ENCODE measurements around the gene KIAA0825. TPM values are rescaled to one million over a fixed set of nuclear protein-coding genes. Genes with fewer than 3 reads are reported as not detected.

The KIAA0825 gene
- total RNA-seq, 2 experiments from 2014 or later: 0.32 to 0.54 TPM

GRCh38 chr5:94467346-94467953 lies 151.0 kb downstream of the KIAA0825 start:
- Mint-ChIP-seq H3K27me3 (no peaks in the 10 kb centered on the region), H3K36me3 (ENCODE audit: low read depth) (no peaks in the 10 kb centered on the region), H3K4me3 (no peak overlapping the region), H3K9me3 (no peaks in the 10 kb centered on the region), H3K27ac (no peak overlapping the region), H3K4me1 (ENCODE audit: low read depth) (no peaks in the 10 kb centered on the region)
- no peak for DNase-seq
- no peak for TF ChIP-seq CTCF (IDR thresholded peaks at IDR 0.05)
- POLR2A ChIA-PET: no interaction called here
- intact Hi-C loops (cut with micrococcal nuclease): no loop called here
- CTCF ChIA-PET: no interaction called here
- no peak for ATAC-seq

- Mint-ChIP-seq H3K4me1 (ENCODE audit: low read depth) (no peaks in the 10 kb centered on the region), H3K27ac (no peak overlapping the region), H3K4me3 (no peak overlapping the region), H3K9me3 (no peaks in the 10 kb centered on the region), H3K27me3 (no peaks in the 10 kb centered on the region), H3K36me3 (ENCODE audit: low read depth) (no peaks in the 10 kb centered on the region)
- DNase-seq (no peak), ATAC-seq (no peak)
- TF ChIP-seq CTCF (IDR thresholded peaks at IDR 0.05): no peak
- CTCF ChIA-PET: no interaction called here
- POLR2A ChIA-PET: no interaction called here
- intact Hi-C loops (cut with micrococcal nuclease): no loop called here
These were observed 154.7 kb downstream of the KIAA0825 start for GRCh38 chr5:94463739-94464138.

- ATAC-seq (no peak), DNase-seq (no peak)
- no peaks in the 10 kb centered on the region for H3K36me3 Mint-ChIP-seq (ENCODE audit: low read depth)
- intact Hi-C loops (cut with micrococcal nuclease): no loop called here
- no peaks in the 10 kb centered on the region for H3K27me3 Mint-ChIP-seq
- no peaks in the 10 kb centered on the region for H3K9me3 Mint-ChIP-seq
- no peaks in the 10 kb centered on the region for H3K4me1 Mint-ChIP-seq (ENCODE audit: low read depth)
- no peak for TF ChIP-seq CTCF (IDR thresholded peaks at IDR 0.05)
- H3K27ac Mint-ChIP-seq: no peak overlapping the region
- H3K4me3 Mint-ChIP-seq: no peak overlapping the region
- ChIA-PET CTCF (no interaction called here), POLR2A (interaction anchor here (0.8 kb wide), 1 partner anchor 1187 kb away, joined by 3 read pairs; no protein-coding TSS in a partner anchor)
These were observed 157.3 kb downstream of the KIAA0825 start for GRCh38 chr5:94461131-94461530.

GRCh38 chr5:94459915-94460314 lies 158.5 kb downstream of the KIAA0825 start:
- Mint-ChIP-seq H3K27ac (no peak overlapping the region), H3K9me3 (no peaks in the 10 kb centered on the region), H3K27me3 (no peaks in the 10 kb centered on the region), H3K4me3 (no peak overlapping the region), H3K36me3 (ENCODE audit: low read depth) (no peaks in the 10 kb centered on the region), H3K4me1 (ENCODE audit: low read depth) (no peaks in the 10 kb centered on the region)
- CTCF ChIA-PET: no interaction called here
- no peak for DNase-seq
- ATAC-seq: no peak
- intact Hi-C loops (cut with micrococcal nuclease): no loop called here
- POLR2A ChIA-PET: interaction anchor here (0.6 kb wide), 1 partner anchor 1044 kb away, joined by 4 read pairs; no protein-coding TSS in a partner anchor
- TF ChIP-seq CTCF (IDR thresholded peaks at IDR 0.05): no peak

GRCh38 chr5:94457788-94458187 lies 160.6 kb downstream of the KIAA0825 start:
- DNase-seq: no peak
- ChIA-PET CTCF (no interaction called here), POLR2A (no interaction called here)
- Mint-ChIP-seq H3K4me1 (ENCODE audit: low read depth) (no peaks in the 10 kb centered on the region), H3K27ac (no peak overlapping the region), H3K9me3 (no peaks in the 10 kb centered on the region), H3K36me3 (ENCODE audit: low read depth) (no peaks in the 10 kb centered on the region), H3K4me3 (no peak overlapping the region), H3K27me3 (no peaks in the 10 kb centered on the region)
- TF ChIP-seq CTCF (IDR thresholded peaks at IDR 0.05): no peak
- intact Hi-C loops (cut with micrococcal nuclease): no loop called here
- no peak for ATAC-seq

Data from activated CD8-positive, alpha-beta T cell treated with anti-CD3 and anti-CD28 coated beads for 36 hours (primary cell).